Measurements from ENCODE around the gene CNGA2. TPM values are rescaled to one million over a fixed set of nuclear protein-coding genes. Genes with fewer than 3 reads are reported as not detected.

The CNGA2 gene
- total RNA-seq, 2 donors from 2014 or later = not detected

- H3K27ac ChIP-seq (ENCODE audit: low read depth, low read length) = no peak overlapping the region
- no peak for DNase-seq
- no peaks in the 10 kb centered on the region for H3K36me3 ChIP-seq (ENCODE audit: control insufficient read depth, insufficient read depth, low read length)
- TF ChIP-seq CTCF (conservative IDR thresholded peaks at IDR 0.05) = no peak
- H3K4me3 ChIP-seq (ENCODE audit: low read length) = no peak overlapping the region
- peaks cover 31% of the 10 kb centered on the region for H3K27me3 Mint-ChIP-seq (ENCODE audit: insufficient read depth)
- H3K9me3 Mint-ChIP-seq = peaks cover 60% of the 10 kb centered on the region
- WGBS, 2 experiments (ENCODE audit: insufficient coverage in 1 of 2, insufficient read length in 1 of 2) = 85 to 89% methylated on average over 3 of the region's 3 CpGs
- H3K9ac ChIP-seq (ENCODE audit: extremely low read depth, low read length, poor library complexity, severe bottlenecking) = no peak overlapping the region
- no peaks in the 10 kb centered on the region for H3K9me3 ChIP-seq (ENCODE audit: control insufficient read depth, low read length)
- no peaks in the 10 kb centered on the region for H3K36me3 Mint-ChIP-seq (ENCODE audit: low read depth)
- no peak overlapping the region for H3K4me3 Mint-ChIP-seq
- H3K27ac Mint-ChIP-seq = no peak overlapping the region
- no peaks in the 10 kb centered on the region for H3K4me1 Mint-ChIP-seq
- H3K4me1 ChIP-seq (ENCODE audit: control insufficient read depth, insufficient read depth, low read length) = no peaks in the 10 kb centered on the region
- H3K27me3 ChIP-seq (ENCODE audit: control insufficient read depth, insufficient read depth, low read length, poor library complexity, severe bottlenecking) = peaks cover 11% of the 10 kb centered on the region
These were observed 57.4 kb downstream of the CNGA2 start for GRCh38 chrX:151791961-151792360.

- 87 to 89% methylated on average over 3 to 5 of the region's 5 CpGs for WGBS, 2 experiments (ENCODE audit: insufficient coverage in 1 of 2, insufficient read length in 1 of 2)
These were observed 58.0 kb downstream of the CNGA2 start for GRCh38 chrX:151792505-151792904.

GRCh38 chrX:151793886-151794285, 59.3 kb downstream of the CNGA2 start:
- no peak overlapping the region for H3K4me3 Mint-ChIP-seq
- no peaks in the 10 kb centered on the region for H3K9me3 ChIP-seq (ENCODE audit: control insufficient read depth, low read length)
- H3K27me3 ChIP-seq (ENCODE audit: control insufficient read depth, insufficient read depth, low read length, poor library complexity, severe bottlenecking) = peaks cover 9% of the 10 kb centered on the region
- no peak overlapping the region for H3K9ac ChIP-seq (ENCODE audit: extremely low read depth, low read length, poor library complexity, severe bottlenecking)
- TF ChIP-seq CTCF (conservative IDR thresholded peaks at IDR 0.05) = no peak
- H3K27ac ChIP-seq (ENCODE audit: low read depth, low read length) = no peak overlapping the region
- DNase-seq = no peak
- H3K9me3 Mint-ChIP-seq = peaks cover 71% of the 10 kb centered on the region
- 81% methylated on average over 3 of the region's 3 CpGs; no CpG with 5 or more reads in 1 of the 2 experiments for WGBS, 2 experiments (ENCODE audit: insufficient coverage in 1 of 2, insufficient read length in 1 of 2)
- peaks cover 33% of the 10 kb centered on the region for H3K27me3 Mint-ChIP-seq (ENCODE audit: insufficient read depth)
- H3K36me3 Mint-ChIP-seq (ENCODE audit: low read depth) = no peaks in the 10 kb centered on the region
- H3K4me1 Mint-ChIP-seq = no peaks in the 10 kb centered on the region
- H3K27ac Mint-ChIP-seq = no peak overlapping the region
- no peak overlapping the region for H3K4me3 ChIP-seq (ENCODE audit: low read length)
- H3K36me3 ChIP-seq (ENCODE audit: control insufficient read depth, insufficient read depth, low read length) = no peaks in the 10 kb centered on the region
- H3K4me1 ChIP-seq (ENCODE audit: control insufficient read depth, insufficient read depth, low read length) = no peaks in the 10 kb centered on the region

More at GRCh38 chrX:151792505-151792904, 58.0 kb downstream of the CNGA2 start:
- Histone ChIP-seq H3K27me3 (ENCODE audit: control insufficient read depth, insufficient read depth, low read length, poor library complexity, severe bottlenecking) (peaks cover 9% of the 10 kb centered on the region), H3K27ac (ENCODE audit: low read depth, low read length) (no peak overlapping the region), H3K36me3 (ENCODE audit: control insufficient read depth, insufficient read depth, low read length) (no peaks in the 10 kb centered on the region), H3K4me3 (ENCODE audit: low read length) (no peak overlapping the region), H3K9me3 (ENCODE audit: control insufficient read depth, low read length) (no peaks in the 10 kb centered on the region), H3K9ac (ENCODE audit: extremely low read depth, low read length, poor library complexity, severe bottlenecking) (no peak overlapping the region), H3K4me1 (ENCODE audit: control insufficient read depth, insufficient read depth, low read length) (no peaks in the 10 kb centered on the region)
- H3K4me1 Mint-ChIP-seq = no peaks in the 10 kb centered on the region
- H3K36me3 Mint-ChIP-seq (ENCODE audit: low read depth) = no peaks in the 10 kb centered on the region
- H3K27ac Mint-ChIP-seq = no peak overlapping the region
- peaks cover 64% of the 10 kb centered on the region for H3K9me3 Mint-ChIP-seq
- peaks cover 31% of the 10 kb centered on the region for H3K27me3 Mint-ChIP-seq (ENCODE audit: insufficient read depth)
- DNase-seq = no peak
- TF ChIP-seq CTCF (conservative IDR thresholded peaks at IDR 0.05) = no peak
- H3K4me3 Mint-ChIP-seq = no peak overlapping the region

Other genes with a start within 250 kb of the CNGA2 start
- not detected for gene PASD1, start 171.1 kb upstream of the CNGA2 start, total RNA-seq
- 10 to 100 TPM in 1 of 2 donors, 1 to 10 TPM in 1; 4.8 to 11.4 TPM for gene PRRG3, start 39.3 kb upstream of the CNGA2 start, total RNA-seq
- gene FATE1, start 18.7 kb upstream of the CNGA2 start, total RNA-seq = not detected
- gene MAGEA4, start 178.1 kb downstream of the CNGA2 start, total RNA-seq = not detected
- 10 to 100 TPM in 1 of 2 donors, 1 to 10 TPM in 1; 6.6 to 13.3 TPM for gene GABRE, start 239.9 kb downstream of the CNGA2 start, total RNA-seq

All from endodermal cell (in vitro differentiated cells).